Measurements from ENCODE around the gene ZSWIM5. TPM values are rescaled to one million over a fixed set of nuclear protein-coding genes. Genes with fewer than 3 reads are reported as not detected.

ZSWIM5 gene
- total and polyA plus RNA-seq, 9 of the 15 experiments (the other 6 are each of a cell fraction or from before 2014, with no cell fraction given), result under 0.01 to 0.07 (median 0.03) TPM; not detected in 3

GRCh38 chr1:45014321-45015028 lies 191.9 kb downstream of the ZSWIM5 start (continued):
- TF ChIP-seq ZNF609 (CRISPR knock-in tag; IDR thresholded peaks at IDR 0.05; ENCODE audit: borderline replicate concordance) (no peak), SAFB (IDR thresholded peaks at IDR 0.05; ENCODE audit: borderline replicate concordance, low read depth, low read length) (no peak), HBP1 (CRISPR knock-in tag; IDR thresholded peaks at IDR 0.05) (no peak), NRF1 (conservative IDR thresholded peaks at IDR 0.05 in 1 of 2, IDR thresholded peaks at IDR 0.05 in 1 of 2) (no peak), POLR2B (IDR thresholded peaks at IDR 0.05; ENCODE audit: low read depth, partially characterized antibody) (peak; percentile 15), HSF4 (CRISPR knock-in tag; IDR thresholded peaks at IDR 0.05; ENCODE audit: borderline replicate concordance) (no peak), SMARCC2 (IDR thresholded peaks at IDR 0.05; ENCODE audit: low read depth) (no peak), MAX (CRISPR knock-in tag; IDR thresholded peaks at IDR 0.05) (no peak), BCOR (IDR thresholded peaks at IDR 0.05) (no peak; the same call in 1 of the 2 replicates), MLLT1 (IDR thresholded peaks at IDR 0.05) (peak; percentile 55 to 74; a peak in 3 of 4 replicates), MNT (conservative IDR thresholded peaks at IDR 0.05) (0 out of 4 replicates have a peak, but pooled peaks of 1 of the 2 experiments have one; percentile 49), MTA3 (IDR thresholded peaks at IDR 0.05; ENCODE audit: borderline replicate concordance) (no peak; the same call in none of the 2 replicates), LCOR (CRISPR knock-in tag; IDR thresholded peaks at IDR 0.05) (0 out of 2 replicates have a peak, but pooled peaks have one; percentile 78), PHB (CRISPR knock-in tag; IDR thresholded peaks at IDR 0.05) (no peak), GTF2E2 (tag; IDR thresholded peaks at IDR 0.05) (no peak), SOX6 (IDR thresholded peaks at IDR 0.05) (peak; percentile 39; the same call in 1 of the 2 replicates), PPARD (CRISPR knock-in tag; IDR thresholded peaks at IDR 0.05) (no peak), CBFB (CRISPR knock-in tag; IDR thresholded peaks at IDR 0.05) (0 out of 2 replicates have a peak, but pooled peaks have one; percentile 57)
